ENCODE data around the gene OR14A16. TPM values are rescaled to one million over a fixed set of nuclear protein-coding genes. Genes with fewer than 3 reads are reported as not detected.

The OR14A16 gene
- total and polyA plus RNA-seq, 2 of the 4 experiments (the other 2 are of a cell fraction): not detected

DNA sequence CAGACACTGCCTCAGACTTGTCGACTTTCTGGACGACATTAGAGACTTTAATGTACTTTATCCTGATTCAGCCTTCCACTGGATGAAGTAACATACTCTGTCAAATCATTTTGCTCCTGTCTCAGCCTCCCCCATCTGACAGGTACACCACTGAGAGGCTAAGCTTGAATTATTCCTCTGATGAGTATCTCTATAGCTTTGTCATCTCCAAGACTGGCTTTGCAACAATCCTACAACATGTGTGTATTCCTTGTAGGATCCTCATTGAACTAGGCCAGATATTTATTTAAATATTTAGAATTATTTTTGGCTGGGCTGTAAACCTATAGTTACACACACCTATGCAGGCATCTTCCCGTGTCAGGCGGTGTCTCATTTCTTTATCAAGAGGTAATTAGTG, 32.0 kb upstream of the OR14A16 start:
- no peak overlapping the region for H3K4ac ChIP-seq (ENCODE audit: low read depth, low read length)
- CTCF ChIA-PET: no interaction called here

More for the DNA sequence above, 32.0 kb upstream of the OR14A16 start:
- Histone ChIP-seq H3K36me3 (ENCODE audit: control insufficient read depth, insufficient read depth, low read length) (no peaks in the 10 kb centered on the region), H3K9ac (ENCODE audit: low read depth, low read length) (no peak overlapping the region), H3K79me1 (ENCODE audit: low read depth in 1 of 2, low read length in 2 of 2) (no peaks in the 10 kb centered on the region), H3K14ac (replicated peaks; ENCODE audit: low read depth, low read length) (no peak overlapping the region), H2AK5ac (ENCODE audit: low read depth, low read length) (no peak overlapping the region), H3K56ac (ENCODE audit: extremely low read depth, insufficient read depth, low read length) (no peak overlapping the region), H2BK120ac (ENCODE audit: low read depth, low read length) (no peak overlapping the region), H2AFZ (replicated peaks; ENCODE audit: low read length, poor library complexity) (no peak overlapping the region), H3K18ac (ENCODE audit: low read depth, low read length) (no peak overlapping the region), H2AK9ac (replicated peaks; ENCODE audit: low read depth, low read length, poor library complexity) (no peak overlapping the region), H3K23ac (ENCODE audit: low read depth, low read length) (no peak overlapping the region), H3K4me2 (ENCODE audit: low read depth, low read length) (no peak overlapping the region), H4K20me1 (ENCODE audit: insufficient read depth, low read length) (no peaks in the 10 kb centered on the region), H2BK5ac (ENCODE audit: low read depth, low read length, poor library complexity, severe bottlenecking) (no peak overlapping the region), H4K8ac (ENCODE audit: low read depth in 2 of 2, low read length in 2 of 2) (no peak overlapping the region), H4K91ac (ENCODE audit: insufficient read depth, low read depth, low read length) (no peak overlapping the region), H3K9me1 (ENCODE audit: insufficient read depth, low read length) (no peaks in the 10 kb centered on the region), H4K5ac (ENCODE audit: low read depth, low read length) (no peak overlapping the region), H3K4me3 (ENCODE audit: insufficient read depth, low read depth, low read length) (no peak overlapping the region), H3K9me3 (ENCODE audit: control insufficient read depth, insufficient read depth, low read length) (peaks cover 28% of the 10 kb centered on the region), H3K27ac (ENCODE audit: insufficient read depth, low read length) (no peak overlapping the region), H2BK15ac (ENCODE audit: low read depth, low read length) (no peak overlapping the region), H3K4me1 (ENCODE audit: control insufficient read depth, insufficient read depth, low read length) (no peaks in the 10 kb centered on the region), H2BK20ac (ENCODE audit: low read depth, low read length) (no peak overlapping the region), H3K27me3 (ENCODE audit: control insufficient read depth, insufficient read depth, low read length) (no peaks in the 10 kb centered on the region)
- intact Hi-C loops (cut with micrococcal nuclease) (no loop called here), dilution Hi-C loops (cut with HindIII; ENCODE audit: low sequenced_read_pairs, unreplicated experiment) (no loop called here), in situ Hi-C loops (cut with MboI; ENCODE audit: low sequenced_read_pairs) (no loop called here)
- DNase-seq (no peak), ATAC-seq (ENCODE audit: low read depth) (no peak)
- POLR2A ChIA-PET (ENCODE audit: unreplicated experiment): no interaction called here
- WGBS, 2 experiments (ENCODE audit: extremely low coverage in 2 of 2, insufficient read length in 1 of 2): 17% methylated on average over 2 of the region's 4 CpGs; no CpG with 5 or more reads in 1 of the 2 experiments
- TF ChIP-seq NFE2L2 (IDR thresholded peaks at IDR 0.05; ENCODE audit: low read depth, low read length) (no peak), RCOR1 (IDR thresholded peaks at IDR 0.05; ENCODE audit: insufficient replicate concordance, low read length) (no peak), BHLHE40 (IDR thresholded peaks at IDR 0.05; ENCODE audit: low read depth, low read length) (no peak), SMC3 (IDR thresholded peaks at IDR 0.05; ENCODE audit: low read depth, low read length) (no peak), CEBPB (IDR thresholded peaks at IDR 0.05; ENCODE audit: low read depth, low read length) (no peak), FOS (IDR thresholded peaks at IDR 0.05; ENCODE audit: low read depth, low read length) (no peak), MAFK (IDR thresholded peaks at IDR 0.05; ENCODE audit: low read depth, low read length) (no peak), RAD21 (IDR thresholded peaks at IDR 0.05; ENCODE audit: low read length) (no peak)
- TF ChIP-seq, protein P1, sequence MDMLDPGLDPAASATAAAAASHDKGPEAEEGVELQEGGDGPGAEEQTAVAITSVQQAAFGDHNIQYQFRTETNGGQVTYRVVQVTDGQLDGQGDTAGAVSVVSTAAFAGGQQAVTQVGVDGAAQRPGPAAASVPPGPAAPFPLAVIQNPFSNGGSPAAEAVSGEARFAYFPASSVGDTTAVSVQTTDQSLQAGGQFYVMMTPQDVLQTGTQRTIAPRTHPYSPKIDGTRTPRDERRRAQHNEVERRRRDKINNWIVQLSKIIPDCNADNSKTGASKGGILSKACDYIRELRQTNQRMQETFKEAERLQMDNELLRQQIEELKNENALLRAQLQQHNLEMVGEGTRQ (IDR thresholded peaks at IDR 0.05; ENCODE audit: low read depth, low read length): no peak
- BruUV-seq (replicated peaks): no TSS peak

Measured in IMR-90 (cell line).